Gastrocnemius medialis (tissue), 4 donors: Measurements from ENCODE around the gene SPOCK1. TPM values are rescaled to one million over a fixed set of nuclear protein-coding genes. Genes with fewer than 3 reads are reported as not detected.
A peak's percentile ranks its signal among the peaks of the same experiment; 100 is the strongest.

Experiments used
- ATAC-seq, 2 donors: fragments of 150-250 bp; one replicate each; pipeline ENCODE4 v1.9.1; 2016
- DNase-seq, 2 donors: peaks; one replicate each; pipeline ENCODE4 v3.0.0-alpha.2; 2019
- H3K27ac ChIP-seq, 4 donors: fragments of 200-600 bp; sonication (generic); 1 replicate in 1 of 4; 2 replicates in 3 of 4; pipeline ENCODE4 v1.5.1; 2016 to 2018; ENCODE audit warnings: mild to moderate bottlenecking in 2 of 4, moderate library complexity in 1 of 4
- H3K27me3 ChIP-seq, 3 donors: fragments of 200-600 bp; sonication (generic) in 2 of 3; 1 replicate in 1 of 3; 2 replicates in 2 of 3; pipeline versions ENCODE4 v1.5.1 to v1.6.0; 2016 to 2019; ENCODE audit warnings: mild to moderate bottlenecking in 1 of 3, moderate library complexity in 1 of 3
- H3K36me3 ChIP-seq, 2 donors: fragments of 200-600 bp; sonication (generic) in 1 of 2; one replicate each; pipeline ENCODE4 v1.5.1; 2017 to 2018
- H3K4me1 ChIP-seq, 2 donors: fragments of 200-600 bp; sonication (generic) in 1 of 2; one replicate each; pipeline ENCODE4 v1.5.1; 2016 to 2017; ENCODE audit warnings: mild to moderate bottlenecking in 2 of 2
- H3K4me3 ChIP-seq, 4 donors: fragments of 200-600 bp; sonication (generic) in 3 of 4; 1 replicate in 1 of 4; 2 replicates in 3 of 4; pipeline ENCODE4 v1.5.1; 2016 to 2019; ENCODE audit warnings: mild to moderate bottlenecking in 2 of 4
- H3K9me3 ChIP-seq, 3 donors: fragments of 200-600 bp; sonication (generic) in 2 of 3; 1 replicate in 1 of 3; 2 replicates in 2 of 3; pipeline ENCODE4 v1.5.1; 2016 to 2019
- POLR2A ChIP-seq, 2 donors: fragments of 450-650 bp; IDR thresholded peaks; one replicate each; pipeline ENCODE4 v1.6.1; 2017; ENCODE audit warnings: antibody characterized with exemption in 2 of 2, mild to moderate bottlenecking in 2 of 2, moderate library complexity in 2 of 2
- in situ Hi-C, 4 donors: fragments of 200-750 bp; cut with MboI; loops; one replicate each; pipeline versions ENCODE4 v1.15.0 to v1.8.0; 2017; ENCODE audit warnings: low sequenced_read_pairs in 4 of 4
- intact Hi-C: fragments of 100-400 bp; cut with DNase I; formaldehyde crosslinking; loops from one replicate; pipeline ENCODE4 v1.15.1; 2023; ENCODE audit warnings: low total_unique reads
- total RNA-seq, 4 donors: library from RNA; depleted of rRNA; stranded (reverse); fragments of >200 nt; gene quantifications; one replicate each; pipeline versions ENCODE4 v1.1.0 to v1.2.3, GENCODE V29; 2016
- TF ChIP-seq, protein P1 (sequence below), 5 experiments: fragments of 450-650 bp in 3 of 5; fragments of 200-600 bp in 2 of 5; sonication (generic) in 2 of 5; IDR thresholded peaks in 4 of 5; conservative IDR thresholded peaks in 1 of 5; 1 replicate in 4 of 5; 2 replicates in 1 of 5; pipeline ENCODE4 v1.5.1; 2016 to 2019; ENCODE audit warnings: antibody characterized with exemption in 5 of 5, mild to moderate bottlenecking in 3 of 5, moderate library complexity in 3 of 5

Gene SPOCK1
- total RNA-seq, 4 donors from 2014 or later = 5.8 to 33.8 (median 25.3) TPM

DNA sequence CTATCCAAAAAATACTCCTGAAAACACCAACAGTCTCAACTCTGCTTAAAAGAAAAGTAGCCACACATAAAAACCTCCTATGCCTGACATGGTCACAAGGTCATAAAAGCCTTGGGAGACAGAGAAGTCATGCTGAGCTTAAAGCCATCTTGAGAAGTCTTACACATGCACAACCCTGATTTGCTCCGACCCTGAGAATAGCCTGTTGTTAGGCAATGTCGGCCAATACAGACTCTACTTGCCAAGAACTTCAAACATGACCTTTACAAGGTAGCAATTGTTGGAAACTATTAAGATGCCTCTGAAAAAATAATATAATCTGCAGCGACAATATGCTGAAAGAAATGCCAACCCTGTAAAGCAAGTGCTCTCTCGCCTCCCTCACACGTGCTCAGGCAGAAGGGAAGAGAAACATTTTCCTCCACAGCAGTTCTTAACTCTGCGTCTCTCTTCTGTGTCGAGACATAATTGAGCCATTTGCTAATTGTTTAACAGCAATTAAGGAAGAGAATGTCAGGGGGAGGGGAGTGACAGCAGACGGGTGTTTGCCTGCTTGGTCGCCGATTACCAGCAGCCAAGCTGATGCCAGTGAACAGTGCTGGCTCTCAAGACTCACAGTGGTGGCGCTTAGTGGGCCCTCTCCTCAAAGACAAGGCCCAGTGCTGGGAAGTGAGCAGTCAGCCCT, 393.6 kb downstream of the SPOCK1 start:
- intact Hi-C loops (no loop called here), in situ Hi-C loops (no loop called here)
- Histone ChIP-seq H3K9me3 (no peaks in the 10 kb centered on the region), H3K4me3 (no peak overlapping the region), H3K4me1 (no peaks in the 10 kb centered on the region), H3K27me3 (no peaks in the 10 kb centered on the region), H3K27ac (no peak overlapping the region), H3K36me3 (no peaks in the 10 kb centered on the region)
- ATAC-seq = no peak
- TF ChIP-seq, protein P1, sequence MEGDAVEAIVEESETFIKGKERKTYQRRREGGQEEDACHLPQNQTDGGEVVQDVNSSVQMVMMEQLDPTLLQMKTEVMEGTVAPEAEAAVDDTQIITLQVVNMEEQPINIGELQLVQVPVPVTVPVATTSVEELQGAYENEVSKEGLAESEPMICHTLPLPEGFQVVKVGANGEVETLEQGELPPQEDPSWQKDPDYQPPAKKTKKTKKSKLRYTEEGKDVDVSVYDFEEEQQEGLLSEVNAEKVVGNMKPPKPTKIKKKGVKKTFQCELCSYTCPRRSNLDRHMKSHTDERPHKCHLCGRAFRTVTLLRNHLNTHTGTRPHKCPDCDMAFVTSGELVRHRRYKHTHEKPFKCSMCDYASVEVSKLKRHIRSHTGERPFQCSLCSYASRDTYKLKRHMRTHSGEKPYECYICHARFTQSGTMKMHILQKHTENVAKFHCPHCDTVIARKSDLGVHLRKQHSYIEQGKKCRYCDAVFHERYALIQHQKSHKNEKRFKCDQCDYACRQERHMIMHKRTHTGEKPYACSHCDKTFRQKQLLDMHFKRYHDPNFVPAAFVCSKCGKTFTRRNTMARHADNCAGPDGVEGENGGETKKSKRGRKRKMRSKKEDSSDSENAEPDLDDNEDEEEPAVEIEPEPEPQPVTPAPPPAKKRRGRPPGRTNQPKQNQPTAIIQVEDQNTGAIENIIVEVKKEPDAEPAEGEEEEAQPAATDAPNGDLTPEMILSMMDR (IDR thresholded peaks at IDR 0.05 in 4 of 5, conservative IDR thresholded peaks at IDR 0.05 in 1 of 5) = no peak
- no peak for TF ChIP-seq POLR2A (IDR thresholded peaks at IDR 0.05)
- no peak for DNase-seq

GRCh38 chr5:137101544-137101943, 397.6 kb downstream of the SPOCK1 start:
- ATAC-seq (peak in 1 of 2 donors; percentile 73), DNase-seq (no peak)
- intact Hi-C loops (no loop called here), in situ Hi-C loops (no loop called here)
- Histone ChIP-seq H3K9me3 (no peaks in the 10 kb centered on the region), H3K36me3 (no peaks in the 10 kb centered on the region), H3K27ac (no peak overlapping the region), H3K4me3 (no peak overlapping the region), H3K4me1 (no peaks in the 10 kb centered on the region), H3K27me3 (no peaks in the 10 kb centered on the region)
- TF ChIP-seq POLR2A (IDR thresholded peaks at IDR 0.05) = no peak
- TF ChIP-seq, protein P1 (IDR thresholded peaks at IDR 0.05 in 4 of 5, conservative IDR thresholded peaks at IDR 0.05 in 1 of 5) = no peak

- Histone ChIP-seq H3K4me1 (no peaks in the 10 kb centered on the region), H3K27ac (no peak overlapping the region), H3K9me3 (no peaks in the 10 kb centered on the region), H3K4me3 (no peak overlapping the region), H3K27me3 (no peaks in the 10 kb centered on the region), H3K36me3 (no peaks in the 10 kb centered on the region)
- ATAC-seq (no peak), DNase-seq (no peak)
- in situ Hi-C loops = no loop called here
- intact Hi-C loops = no loop called here
- TF ChIP-seq, protein P1 (IDR thresholded peaks at IDR 0.05 in 4 of 5, conservative IDR thresholded peaks at IDR 0.05 in 1 of 5) = no peak
- TF ChIP-seq POLR2A (IDR thresholded peaks at IDR 0.05) = no peak
Measured at GRCh38 chr5:137099651-137100050, 399.5 kb downstream of the SPOCK1 start.

DNA sequence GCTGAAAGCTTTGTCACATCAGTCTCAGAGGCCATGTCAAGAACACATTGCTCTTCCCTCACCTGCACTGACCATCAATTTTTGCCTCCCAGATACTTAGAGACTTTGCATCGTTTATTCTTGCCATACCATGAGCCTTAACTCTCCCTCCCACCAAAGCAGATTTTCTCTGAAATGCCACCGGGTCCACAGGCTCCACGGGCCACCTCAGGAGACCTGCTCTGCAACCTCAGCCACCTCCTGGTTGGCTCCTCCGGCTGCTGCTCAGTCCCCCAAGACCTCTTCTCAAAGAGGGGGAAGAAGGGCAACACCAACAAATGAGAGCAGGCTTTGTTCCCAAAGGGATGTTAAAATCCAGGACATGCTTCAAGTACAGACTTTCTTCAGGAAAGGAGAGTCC, 400.5 kb downstream of the SPOCK1 start:
- no peaks in the 10 kb centered on the region for H3K4me1 ChIP-seq
- intact Hi-C loops (no loop called here), in situ Hi-C loops (no loop called here)
- no peak for ATAC-seq
- no peaks in the 10 kb centered on the region for H3K36me3 ChIP-seq
- H3K27ac ChIP-seq = no peak overlapping the region
- TF ChIP-seq POLR2A (IDR thresholded peaks at IDR 0.05) = no peak
- TF ChIP-seq, protein P1 (IDR thresholded peaks at IDR 0.05 in 4 of 5, conservative IDR thresholded peaks at IDR 0.05 in 1 of 5) = no peak
- no peaks in the 10 kb centered on the region for H3K27me3 ChIP-seq
- no peaks in the 10 kb centered on the region for H3K9me3 ChIP-seq
- no peak overlapping the region for H3K4me3 ChIP-seq
- DNase-seq = no peak

DNA sequence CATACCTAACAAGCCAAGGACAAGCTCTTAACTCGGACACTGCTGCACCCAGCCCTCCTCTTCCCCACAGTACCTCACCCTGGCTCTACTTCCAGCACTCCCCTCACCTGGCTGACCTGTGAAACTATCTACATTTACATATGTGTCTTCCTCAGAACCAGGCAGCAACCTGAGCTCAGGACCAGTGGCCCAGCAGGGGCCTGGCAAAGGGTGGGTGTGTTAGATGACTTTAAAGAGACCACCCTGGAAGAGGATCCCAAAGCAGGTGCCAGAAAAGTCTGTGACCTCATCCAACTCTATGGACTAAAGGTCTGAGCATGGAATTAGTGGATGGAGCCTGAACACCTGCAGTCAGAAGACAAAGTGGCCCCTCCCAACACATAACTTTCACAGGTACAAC, 400.9 kb downstream of the SPOCK1 start:
- H3K4me1 ChIP-seq = no peaks in the 10 kb centered on the region
- H3K36me3 ChIP-seq = no peaks in the 10 kb centered on the region
- no peak for TF ChIP-seq POLR2A (IDR thresholded peaks at IDR 0.05)
- TF ChIP-seq, protein P1 (IDR thresholded peaks at IDR 0.05 in 4 of 5, conservative IDR thresholded peaks at IDR 0.05 in 1 of 5) = no peak
- no peak overlapping the region for H3K27ac ChIP-seq
- no peak overlapping the region for H3K4me3 ChIP-seq
- intact Hi-C loops (no loop called here), in situ Hi-C loops (no loop called here)
- no peak for ATAC-seq
- H3K27me3 ChIP-seq = no peaks in the 10 kb centered on the region
- no peak for DNase-seq
- no peaks in the 10 kb centered on the region for H3K9me3 ChIP-seq
